ENCODE results near the gene UBE2N. TPM values are rescaled to one million over a fixed set of nuclear protein-coding genes. Genes with fewer than 3 reads are reported as not detected.

The UBE2N gene
- total and polyA plus RNA-seq, 2 of the 8 experiments (the other 6 are each of a cell fraction or from before 2014, with no cell fraction given): 108 to 225 TPM

GRCh38 chr12:93377252-93378195, 64.2 kb downstream of the UBE2N start, which contains the start of gene NUDT4:
TSS of gene NUDT4 (plus strand) at chr12:93377925. CDS start at chr12:93378323, 398 bp downstream.
- peaks cover 18 to 43% of the 10 kb centered on the region in 2 experiments for H3K79me2 ChIP-seq (ENCODE audit: control insufficient read depth in 1 of 2, insufficient read depth in 2 of 2, low read length in 2 of 2)
- ChIA-PET CTCF (ENCODE audit: partially characterized antibody) (interaction anchor here (0.6 to 2.3 kb wide), 5 partner anchors 14 to 654 kb away, joined by 3 to 4 read pairs (median 3); no protein-coding TSS in a partner anchor), POLR2A (ENCODE audit: partially characterized antibody) (interaction anchor here (1.0 to 1.6 kb wide), 3 partner anchors 46 to 1234 kb away, joined by 3 to 4 read pairs (median 3); no protein-coding TSS in a partner anchor)
- 6% methylated on average over 32 of the region's 79 CpGs; no CpG with 5 or more reads in 1 of the 2 experiments for WGBS, 2 experiments (ENCODE audit: extremely low coverage in 1 of 2, insufficient coverage in 1 of 2, insufficient read length in 1 of 2, insufficient replicate concordance in 2 of 2, low coverage in 1 of 2, low lambda C conversion rate in 2 of 2, missing lambda C conversion rate in 1 of 2)
- peak within 1 kb of the TSS; percentile 2 for H3K4ac ChIP-seq (replicated peaks; ENCODE audit: insufficient read length, low read depth, low read length)
- peaks cover 0 to 10% of the 10 kb centered on the region in 2 experiments for H4K20me1 ChIP-seq (replicated peaks in 1 of 2; ENCODE audit: control insufficient read depth in 1 of 2, insufficient read depth in 2 of 2, low read length in 2 of 2)
- no peaks in the 10 kb centered on the region for H3K79me1 ChIP-seq (ENCODE audit: low read depth, low read length)
- no peak within 1 kb of the TSS for H3K14ac ChIP-seq (ENCODE audit: insufficient read length)
- peak within 1 kb of the TSS; percentile 11; the same call in 1 of the 2 replicates for H2AK5ac ChIP-seq (ENCODE audit: low read depth, low read length)
- H4K5ac ChIP-seq (ENCODE audit: insufficient read length, low read depth, low read length): peak within 1 kb of the TSS; percentile 37
- no peaks in the 10 kb centered on the region for H3K36me3 ChIP-seq (ENCODE audit: control insufficient read depth in 2 of 4, insufficient read depth in 4 of 4, low read length in 3 of 4)
- H4K91ac ChIP-seq (replicated peaks; ENCODE audit: insufficient read length, low read length): peak within 1 kb of the TSS; percentile 19
- H2BK12ac ChIP-seq (ENCODE audit: low read depth, low read length): peak within 1 kb of the TSS; percentile 77
- peak within 1 kb of the TSS; percentile 40 for H2BK120ac ChIP-seq (replicated peaks; ENCODE audit: low read depth, low read length)
- peak within 1 kb of the TSS; percentile 90; the same call in 1 of the 2 replicates for H2BK5ac ChIP-seq (ENCODE audit: low read depth, low read length)
- peak within 1 kb of the TSS; percentile 74 to 96 (median 82) for H3K4me3 ChIP-seq (ENCODE audit: extremely low read depth in 1 of 4, insufficient read depth in 2 of 4, low read depth in 3 of 4, low read length in 4 of 4)
- peak within 1 kb of the TSS; percentile 35; the same call in 1 of the 2 replicates for H4K8ac ChIP-seq (ENCODE audit: extremely low read depth, insufficient read depth, low read length)
- H3K9ac ChIP-seq (replicated peaks in 1 of 4; ENCODE audit: extremely low read depth in 1 of 4, low read depth in 3 of 4, low read length in 3 of 4): peak within 1 kb of the TSS; percentile 52 to 85 (median 80)
- H3K56ac ChIP-seq (replicated peaks; ENCODE audit: insufficient read length, low read depth, low read length): peak within 1 kb of the TSS; percentile 73
- H3K23me2 ChIP-seq (ENCODE audit: low read depth, low read length): peaks cover 12% of the 10 kb centered on the region
- H3K18ac ChIP-seq (ENCODE audit: extremely low read depth, low read length): peak within 1 kb of the TSS; percentile 95
- peak within 1 kb of the TSS; percentile 82; the same call in 1 of the 2 replicates for H2BK20ac ChIP-seq (ENCODE audit: low read length)
- H3K23ac ChIP-seq (ENCODE audit: insufficient read length): no peak within 1 kb of the TSS
- H3K4me1 ChIP-seq (replicated peaks in 1 of 4; ENCODE audit: control insufficient read depth in 3 of 4, insufficient read depth in 4 of 4, low read length in 3 of 4): peaks cover 13 to 20% (median 15%) of the 10 kb centered on the region in 4 experiments; a peak in 6 of 7 replicates
- no peak for FAIRE-seq
- no peaks in the 10 kb centered on the region for H3K27me3 ChIP-seq (replicated peaks in 1 of 4; ENCODE audit: control insufficient read depth in 3 of 4, extremely low read depth in 1 of 4, insufficient read depth in 3 of 4, low read length in 3 of 4)
- H2AFZ ChIP-seq (ENCODE audit: low read length): peak within 1 kb of the TSS; percentile 96
- H2BK15ac ChIP-seq (ENCODE audit: low read length): peak within 1 kb of the TSS; percentile 75; the same call in 1 of the 2 replicates
- 0 out of 2 replicates have a peak within 1 kb of the TSS, but pooled peaks have one; percentile 24 for H3K27ac ChIP-seq (ENCODE audit: low read depth, low read length)
- no peaks in the 10 kb centered on the region for H3K9me3 ChIP-seq (ENCODE audit: insufficient read depth in 2 of 2, low read depth in 1 of 2, low read length in 1 of 2)
- peak; percentile 83 to 98 for DNase-seq (ENCODE audit: low read depth in 1 of 2, low spot score in 2 of 2)
- peak within 1 kb of the TSS; percentile 75 to 98 for H3K4me2 ChIP-seq (ENCODE audit: insufficient read depth in 1 of 2, low read depth in 2 of 2, low read length in 2 of 2)
- TF ChIP-seq TBP (IDR thresholded peaks at IDR 0.05; ENCODE audit: low read depth, low read length): peak; percentile 86
- TF ChIP-seq, protein P1, sequence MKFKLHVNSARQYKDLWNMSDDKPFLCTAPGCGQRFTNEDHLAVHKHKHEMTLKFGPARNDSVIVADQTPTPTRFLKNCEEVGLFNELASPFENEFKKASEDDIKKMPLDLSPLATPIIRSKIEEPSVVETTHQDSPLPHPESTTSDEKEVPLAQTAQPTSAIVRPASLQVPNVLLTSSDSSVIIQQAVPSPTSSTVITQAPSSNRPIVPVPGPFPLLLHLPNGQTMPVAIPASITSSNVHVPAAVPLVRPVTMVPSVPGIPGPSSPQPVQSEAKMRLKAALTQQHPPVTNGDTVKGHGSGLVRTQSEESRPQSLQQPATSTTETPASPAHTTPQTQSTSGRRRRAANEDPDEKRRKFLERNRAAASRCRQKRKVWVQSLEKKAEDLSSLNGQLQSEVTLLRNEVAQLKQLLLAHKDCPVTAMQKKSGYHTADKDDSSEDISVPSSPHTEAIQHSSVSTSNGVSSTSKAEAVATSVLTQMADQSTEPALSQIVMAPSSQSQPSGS (IDR thresholded peaks at IDR 0.05; ENCODE audit: low read length): no peak
- no peak for TF ChIP-seq EGR1 (IDR thresholded peaks at IDR 0.05; ENCODE audit: borderline replicate concordance, low read depth, low read length)
- peak in 1 of 2 experiments; percentile 27; a peak in 1 of 4 replicates for TF ChIP-seq HDAC2 (IDR thresholded peaks at IDR 0.05; ENCODE audit: borderline replicate concordance in 1 of 2, low read depth in 2 of 2, low read length in 2 of 2)
- TF ChIP-seq, protein P2, sequence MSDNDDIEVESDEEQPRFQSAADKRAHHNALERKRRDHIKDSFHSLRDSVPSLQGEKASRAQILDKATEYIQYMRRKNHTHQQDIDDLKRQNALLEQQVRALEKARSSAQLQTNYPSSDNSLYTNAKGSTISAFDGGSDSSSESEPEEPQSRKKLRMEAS (IDR thresholded peaks at IDR 0.05): peak; percentile 44; the same call in 1 of the 2 replicates
- TF ChIP-seq SAP30 (IDR thresholded peaks at IDR 0.05; ENCODE audit: insufficient read depth, insufficient replicate concordance, low read length): no peak
- TF ChIP-seq PHF8 (conservative IDR thresholded peaks at IDR 0.05; ENCODE audit: low read depth, low read length): peak; percentile 40
